ENCODE measurements around the gene TLL2.

Gene TLL2

GRCh38 chr10:96421995-96422394 is 91.7 kb downstream of the TLL2 start:
- DNase-seq (ENCODE audit: low read depth): no peak

- no peak for DNase-seq (ENCODE audit: low read depth)
Measured at GRCh38 chr10:96420228-96421009, 93.3 kb downstream of the TLL2 start.

GRCh38 chr10:96419351-96419750 is 94.4 kb downstream of the TLL2 start:
- DNase-seq (ENCODE audit: low read depth): no peak

- DNase-seq (ENCODE audit: low read depth): no peak
Measured at GRCh38 chr10:96418582-96418981, 95.1 kb downstream of the TLL2 start.

GRCh38 chr10:96417441-96417840 is 96.3 kb downstream of the TLL2 start:
- no peak for DNase-seq (ENCODE audit: low read depth)

- no peak for DNase-seq (ENCODE audit: low read depth)
Measured at GRCh38 chr10:96416643-96417042, 97.1 kb downstream of the TLL2 start.

GRCh38 chr10:96415891-96416554 is 97.7 kb downstream of the TLL2 start:
- DNase-seq (ENCODE audit: low read depth): no peak

GRCh38 chr10:96415150-96415890 is 98.4 kb downstream of the TLL2 start:
- DNase-seq (ENCODE audit: low read depth): no peak

GRCh38 chr10:96414303-96414702 is 99.4 kb downstream of the TLL2 start:
- DNase-seq (ENCODE audit: low read depth): no peak

GRCh38 chr10:96413151-96413787 is 100.5 kb downstream of the TLL2 start:
- no peak for DNase-seq (ENCODE audit: low read depth)

GRCh38 chr10:96411716-96412320 is 101.9 kb downstream of the TLL2 start:
- no peak for DNase-seq (ENCODE audit: low read depth)

- DNase-seq (ENCODE audit: low read depth): no peak
Measured at GRCh38 chr10:96410296-96410695, 103.4 kb downstream of the TLL2 start.

GRCh38 chr10:96408201-96408600 is 105.5 kb downstream of the TLL2 start:
- DNase-seq (ENCODE audit: low read depth): no peak

- DNase-seq (ENCODE audit: low read depth): no peak
Measured at GRCh38 chr10:96407560-96408069, 106.1 kb downstream of the TLL2 start.

- no peak for DNase-seq (ENCODE audit: low read depth)
Measured at GRCh38 chr10:96406091-96406490, 107.6 kb downstream of the TLL2 start.

- no peak for DNase-seq (ENCODE audit: low read depth)
Measured at GRCh38 chr10:96402417-96403305, 111.1 kb downstream of the TLL2 start.

- no peak for DNase-seq (ENCODE audit: low read depth)
Measured at GRCh38 chr10:96401036-96401435, 112.7 kb downstream of the TLL2 start.

GRCh38 chr10:96400465-96400864 is 113.3 kb downstream of the TLL2 start:
- no peak for DNase-seq (ENCODE audit: low read depth)

GRCh38 chr10:96397902-96398301 is 115.8 kb downstream of the TLL2 start:
- no peak for DNase-seq (ENCODE audit: low read depth)

- DNase-seq (ENCODE audit: low read depth): peak; percentile 13
Measured at GRCh38 chr10:96395931-96396877, 117.5 kb downstream of the TLL2 start.

All from stimulated activated CD8-positive, alpha-beta memory T cell treated with anti-CD3 and anti-CD28 coated beads, Interleukin-15, amount 100 ng/mL, for 24 hours (primary cell).